DND-41 (cell line): ENCODE data around the gene PLXNA4.

Experiments used
- CTCF ChIP-seq: IDR thresholded peaks from 2 replicates; pipeline ENCODE4 v1.5.1; 2012; ENCODE audit warnings: borderline replicate concordance, low read length, moderate library complexity, mild to moderate bottlenecking; ENCODE audit not compliant: poor library complexity, severe bottlenecking; ENCODE audit errors: extremely low read depth
- EZH2 ChIP-seq: IDR thresholded peaks from 3 replicates; pipeline ENCODE4 v1.6.1; 2012; ENCODE audit warnings: borderline replicate concordance, low read depth, mild to moderate bottlenecking, moderate library complexity, low read length, inconsistent platforms; ENCODE audit not compliant: severe bottlenecking

- TF ChIP-seq CTCF (no peak), EZH2 (no peak)
Observed at GRCh38 chr7:132364226-132364625, 212.0 kb downstream of the PLXNA4 start.
